Activated CD8-positive, alpha-beta memory T cell treated with anti-CD3 and anti-CD28 coated beads, Interleukin-2, amount 50 U/mL, for 48 hours (primary cell): Measurements from ENCODE around the gene MYLK2.

Source experiments
- DNase-seq: peaks from one replicate; pipeline ENCODE4 v3.0.0-alpha.2; 2020

Gene MYLK2

DNA sequence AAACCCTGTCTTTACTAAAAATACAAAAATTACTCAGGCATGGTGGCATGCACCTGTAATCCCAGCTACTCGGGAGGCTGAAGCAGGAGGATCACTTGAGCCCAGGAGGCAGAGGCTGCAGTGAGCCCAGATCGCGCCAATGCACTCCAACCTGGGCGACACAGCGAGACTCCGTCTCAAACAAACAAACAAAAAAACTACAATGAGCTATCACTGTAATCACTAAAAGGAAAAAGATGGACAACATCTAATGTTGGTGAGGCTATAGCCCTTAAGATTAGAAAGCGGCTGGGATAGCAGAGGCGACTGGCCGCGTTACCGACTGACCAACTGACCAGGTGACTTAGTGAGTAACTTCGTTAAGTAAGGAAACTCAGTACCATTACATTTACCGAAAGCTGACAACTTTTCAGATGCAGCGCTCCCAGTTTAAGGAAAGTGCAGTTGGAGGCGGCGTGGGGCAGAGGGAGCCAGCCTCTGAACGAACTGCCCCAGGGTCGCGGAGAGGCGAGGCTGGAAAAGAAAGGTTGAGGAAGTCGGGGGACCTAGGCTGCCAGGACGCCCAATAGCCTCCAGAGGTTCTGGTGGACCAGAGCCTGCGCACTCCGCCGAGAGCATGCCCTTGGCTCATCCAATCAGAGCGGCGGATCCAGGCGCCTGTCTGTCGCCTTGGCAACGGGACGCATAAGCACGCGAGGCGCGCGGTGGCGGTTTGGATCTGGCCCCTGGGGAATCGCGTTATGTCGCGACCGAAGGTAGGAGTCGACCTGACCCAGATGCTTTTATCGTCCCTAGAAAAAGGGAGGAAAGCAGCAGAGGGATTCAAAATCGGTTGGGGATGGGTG is 60.2 kb downstream of the MYLK2 start:
- DNase-seq = peak; percentile 91

DNA sequence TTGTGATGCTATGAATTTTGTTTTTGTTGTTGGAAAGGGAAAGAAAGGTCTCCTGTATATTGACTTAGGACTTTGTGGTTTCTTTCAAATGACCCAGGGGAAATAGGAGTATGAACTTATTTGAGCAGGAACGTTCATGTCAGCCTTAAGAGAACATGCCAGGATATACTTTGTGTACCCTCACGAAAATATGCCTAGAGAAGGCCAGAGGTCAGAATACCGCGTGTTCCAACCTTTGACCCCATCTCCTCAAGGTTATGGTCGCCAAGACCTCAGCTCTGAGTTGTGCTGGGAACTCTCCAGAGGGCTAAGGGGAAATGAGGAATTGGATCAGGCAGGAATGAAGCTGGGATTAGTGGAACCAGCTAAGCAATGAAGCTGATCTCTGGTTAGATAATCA is 62.8 kb downstream of the MYLK2 start:
- DNase-seq = no peak

DNA sequence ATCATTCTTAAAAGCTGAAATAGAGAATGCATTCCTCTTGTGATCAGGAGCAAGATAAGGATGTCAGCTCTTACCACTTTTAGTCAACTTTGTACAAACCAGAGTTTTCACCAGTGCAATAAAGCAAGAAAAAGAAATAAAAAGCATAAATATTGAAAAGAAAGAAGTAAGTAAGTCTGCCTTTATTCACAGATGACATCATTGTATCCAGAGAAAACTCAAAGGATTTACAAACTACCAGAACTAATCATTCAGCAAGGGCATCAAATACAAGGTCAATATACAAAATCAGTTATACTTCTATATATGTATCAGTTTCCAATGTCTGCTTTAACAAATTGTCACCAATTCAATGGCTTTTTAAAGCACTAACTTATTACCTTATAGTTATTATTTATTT is 64.7 kb downstream of the MYLK2 start:
- DNase-seq = no peak
